Nucleus accumbens (tissue), 56 donors: ENCODE data around the gene PCGF3.
"Not testable (repeated sequence)": the region's sequence is repeated elsewhere in the genome, so short reads cannot be mapped to it uniquely, and the experiment has no call there.

Experiments used
- DNase-seq, 56 donors: peaks; one replicate each; lab custom pipeline; 2025; lab: John Stamatoyannopoulos, UW

PCGF3 gene

GRCh38 chr4:734075-734474 lies 28.4 kb downstream of the PCGF3 start:
- no peak for DNase-seq

- no peak for DNase-seq
These were observed 29.3 kb downstream of the PCGF3 start for GRCh38 chr4:734951-735350.

GRCh38 chr4:735583-735982 lies 30.0 kb downstream of the PCGF3 start:
- no peak for DNase-seq

GRCh38 chr4:736561-736960 lies 30.9 kb downstream of the PCGF3 start:
- DNase-seq = not testable (repeated sequence)

GRCh38 chr4:738781-739280 lies 33.2 kb downstream of the PCGF3 start:
- no peak for DNase-seq

- DNase-seq = no peak
These were observed 33.9 kb downstream of the PCGF3 start for GRCh38 chr4:739569-739968.

- DNase-seq = no peak
These were observed 34.4 kb downstream of the PCGF3 start for GRCh38 chr4:740011-740410.

- DNase-seq = no peak
These were observed 35.1 kb downstream of the PCGF3 start for GRCh38 chr4:740656-741282.

- DNase-seq = no peak
These were observed 36.6 kb downstream of the PCGF3 start for GRCh38 chr4:742096-742741.

- DNase-seq = peak in 24 of 56 donors; percentile 9 to 70 (median 40)
These were observed 37.2 kb downstream of the PCGF3 start for GRCh38 chr4:742742-743311.

GRCh38 chr4:743463-744211 lies 38.0 kb downstream of the PCGF3 start:
- DNase-seq = no peak

GRCh38 chr4:744212-744841 lies 38.7 kb downstream of the PCGF3 start:
- DNase-seq = no peak

GRCh38 chr4:747546-748170 lies 42.0 kb downstream of the PCGF3 start:
- DNase-seq = no peak

- no peak for DNase-seq
These were observed 42.8 kb downstream of the PCGF3 start for GRCh38 chr4:748461-748860.

- peak in 2 of 56 donors; percentile 24 to 32 for DNase-seq
These were observed 44.4 kb downstream of the PCGF3 start for GRCh38 chr4:749698-750666.

- peak in 25 of 56 donors; percentile 8 to 69 (median 31) for DNase-seq
These were observed 46.0 kb downstream of the PCGF3 start for GRCh38 chr4:751676-752075.

- no peak for DNase-seq
These were observed 46.7 kb downstream of the PCGF3 start for GRCh38 chr4:752196-752861.

GRCh38 chr4:753186-753585 lies 47.6 kb downstream of the PCGF3 start:
- not testable (repeated sequence) for DNase-seq
